K562 (cell line): Measurements from ENCODE around the gene SYNGR4. TPM values are rescaled to one million over a fixed set of nuclear protein-coding genes. Genes with fewer than 3 reads are reported as not detected.

ENCODE experiments used
- ATF1 ChIP-seq, 2 experiments: fragments of 450-650 bp in 1 of 2; IDR thresholded peaks; 2 replicates each; pipeline ENCODE4 v1.6.1; 2016; ENCODE audit warnings: missing compliant biosample characterization in 1 of 2, missing genetic modification characterization in 1 of 2
- ATF6 ChIP-seq: sonication (generic); formaldehyde crosslinking; IDR thresholded peaks from 2 replicates; pipeline ENCODE4 v1.4.0; 2020; ENCODE audit warnings: mild to moderate bottlenecking, missing genetic modification reagents
- BRD4 ChIP-seq: fragments of 200-600 bp; sonication (generic); IDR thresholded peaks from 2 replicates; pipeline ENCODE4 v1.6.1; 2017; ENCODE audit warnings: inconsistent platforms
- CBFA2T3 ChIP-seq: fragments of 450-650 bp; IDR thresholded peaks from 2 replicates; pipeline ENCODE4 v1.6.1; 2017
- CCAR2 ChIP-seq: fragments of 200-400 bp; formaldehyde crosslinking; IDR thresholded peaks from 2 replicates; pipeline ENCODE4 v1.6.1; 2017; ENCODE audit warnings: mild to moderate bottlenecking, low read depth, low read length
- DLX4 ChIP-seq: fragments of 250-450 bp; sonication (Bioruptor Pico); IDR thresholded peaks from 2 replicates; pipeline ENCODE4 v1.6.1; 2021; ENCODE audit warnings: mild to moderate bottlenecking
- FIP1L1 ChIP-seq: fragments of 200-400 bp; formaldehyde crosslinking; IDR thresholded peaks from 2 replicates; pipeline ENCODE4 v1.6.1; 2018; ENCODE audit warnings: mild to moderate bottlenecking, low read depth, low read length; ENCODE audit not compliant: poor library complexity, severe bottlenecking
- GTF2A2 ChIP-seq: IDR thresholded peaks from 2 replicates; pipeline ENCODE4 v1.6.1; 2016; ENCODE audit warnings: mild to moderate bottlenecking, missing genetic modification characterization, missing compliant biosample characterization
- HLTF ChIP-seq: fragments of 450-650 bp; IDR thresholded peaks from 2 replicates; pipeline ENCODE4 v1.6.1; 2016
- JUN ChIP-seq, 2 experiments: sonication (generic) in 1 of 2; formaldehyde crosslinking in 1 of 2; IDR thresholded peaks; 2 replicates each; pipeline versions ENCODE4 v1.6.1 to v1.8.0; 2012 to 2022; ENCODE audit warnings: borderline replicate concordance in 2 of 2, mild to moderate bottlenecking in 2 of 2, improper control_type of control experiment in 1 of 2, low read depth in 1 of 2, low read length in 1 of 2, missing genetic modification reagents in 1 of 2
- NEUROD1 ChIP-seq: fragments of 150-350 bp; IDR thresholded peaks from 2 replicates; pipeline ENCODE4 v1.6.1; 2014; ENCODE audit warnings: borderline replicate concordance, low read length, low read depth; ENCODE audit not compliant: partially characterized antibody
- PHB2 ChIP-seq: fragments of 450-650 bp; IDR thresholded peaks from 2 replicates; pipeline ENCODE4 v1.6.1; 2017; ENCODE audit warnings: low read depth
- SIX5 ChIP-seq, 2 experiments: IDR thresholded peaks; 2 replicates each; pipeline ENCODE4 v1.6.1; 2011; ENCODE audit warnings: low read length in 2 of 2, borderline replicate concordance in 1 of 2, low read depth in 1 of 2, mild to moderate bottlenecking in 1 of 2, moderate library complexity in 1 of 2; ENCODE audit not compliant: insufficient read depth in 1 of 2
- SMAD2 ChIP-seq: fragments of 150-350 bp; IDR thresholded peaks from 2 replicates; pipeline ENCODE4 v1.6.1; 2014; ENCODE audit warnings: low read depth, mild to moderate bottlenecking, low read length
- SMAD4 ChIP-seq: fragments of 250-450 bp; sonication (Bioruptor Pico); conservative IDR thresholded peaks from 2 replicates; pipeline ENCODE4 v1.8.0; 2021; ENCODE audit warnings: inconsistent platforms, mild to moderate bottlenecking, moderate library complexity
- SREBF1 ChIP-seq: fragments of 150-350 bp; IDR thresholded peaks from 2 replicates; pipeline ENCODE4 v1.6.1; 2014; ENCODE audit warnings: antibody characterized with exemption, low read depth, low read length, borderline replicate concordance
- TCF15 ChIP-seq: fragments of 250-450 bp; sonication (Bioruptor Pico); IDR thresholded peaks from 2 replicates; pipeline ENCODE4 v1.8.0; 2022; ENCODE audit warnings: moderate library complexity, mild to moderate bottlenecking, inconsistent platforms
- ZNF165 ChIP-seq: fragments of 250-450 bp; sonication (Bioruptor Pico); IDR thresholded peaks from 2 replicates; pipeline ENCODE4 v1.4.0; 2020; ENCODE audit warnings: borderline replicate concordance
- ZNF175 ChIP-seq: fragments of 200-800 bp; sonication (Bioruptor generic); IDR thresholded peaks from 2 replicates; pipeline ENCODE4 v1.6.1; 2016; ENCODE audit warnings: low read depth, mild to moderate bottlenecking, missing genetic modification characterization, missing compliant biosample characterization
- ZNF311 ChIP-seq: fragments of 250-450 bp; sonication (Bioruptor Pico); IDR thresholded peaks from 2 replicates; pipeline ENCODE4 v1.4.0; 2020; ENCODE audit warnings: mild to moderate bottlenecking, moderate library complexity
- ZNF518B ChIP-seq: fragments of 250-450 bp; sonication (Bioruptor Pico); IDR thresholded peaks from 2 replicates; pipeline ENCODE4 v1.5.0; 2021; ENCODE audit warnings: mild to moderate bottlenecking, moderate library complexity
- polyA plus RNA-seq, 8 experiments: library from polyadenylated mRNA; depleted of rRNA in 4 of 8; stranded (reverse) in 5 of 8; unstranded in 3 of 8; fragments of >200 nt; fragmentation: Nextera tagmentation in 2 of 8; fragmentation: Illumina TruSeq in 1 of 8; extraction: Ambion mirVana in 2 of 8; extraction: Trizol in 1 of 8; gene quantifications; 2 replicates each; pipeline versions ENCODE4 v1.2.1 to v1.2.3, GENCODE V29; 2011 to 2014; ENCODE audit warnings: inconsistent platforms in 1 of 8, missing spikeins in 1 of 8
- total RNA-seq, 7 experiments: library from RNA; depleted of rRNA in 6 of 7; stranded (reverse); fragments of >200 nt in 6 of 7; fragmentation: Illumina TruSeq in 2 of 7; extraction: Trizol in 2 of 7; gene quantifications; 2 replicates each; pipeline versions ENCODE4 v1.2.1 to v1.2.3, GENCODE V29; 2011 to 2021; ENCODE audit warnings: low replicate concordance in 1 of 7

The SYNGR4 gene
- total and polyA plus RNA-seq, 9 of the 15 experiments (the other 6 are each of a cell fraction or from before 2014, with no cell fraction given), result 0.07 to 0.14 TPM; not detected in 7

- TF ChIP-seq SMAD2 (no peak), NEUROD1 (no peak), ZNF518B (CRISPR knock-in tag) (no peak), CBFA2T3 (peak; percentile 12; the same call in 1 of the 2 replicates), SREBF1 (no peak; the same call in 1 of the 2 replicates), ZNF175 (CRISPR knock-in tag) (no peak), ATF6 (CRISPR knock-in tag) (0 out of 2 replicates have a peak, but pooled peaks have one; percentile 59), JUN (IDR thresholded peaks at IDR 0.05; ENCODE audit: borderline replicate concordance, low read depth, low read length) (no peak), JUN (CRISPR knock-in tag; IDR thresholded peaks at IDR 0.05; ENCODE audit: borderline replicate concordance) (no peak), ATF1 (CRISPR knock-in tag; IDR thresholded peaks at IDR 0.05) (no peak), ATF1 (tag; IDR thresholded peaks at IDR 0.05) (no peak), CCAR2 (no peak), ZNF165 (CRISPR knock-in tag) (no peak), SIX5 (IDR thresholded peaks at IDR 0.05; ENCODE audit: borderline replicate concordance in 1 of 2, insufficient read depth in 1 of 2, low read depth in 1 of 2, low read length in 2 of 2) (no peak), HLTF (peak; percentile 96), ZNF311 (CRISPR knock-in tag) (0 out of 2 replicates have a peak, but pooled peaks have one; percentile 34), FIP1L1 (no peak), BRD4 (peak; percentile 24), PHB2 (peak; percentile 52; the same call in 1 of the 2 replicates), SMAD4 (CRISPR knock-in tag) (peak; percentile 42; the same call in 1 of the 2 replicates), GTF2A2 (tag) (no peak), TCF15 (CRISPR knock-in tag) (no peak), DLX4 (no peak)
Measured at GRCh38 chr19:48325265-48325910, 38.8 kb upstream of the SYNGR4 start, which contains the start of gene EMP3 (continued).
